ENCODE results near the gene RAP1GAP2. TPM values are rescaled to one million over a fixed set of nuclear protein-coding genes. Genes with fewer than 3 reads are reported as not detected.

The RAP1GAP2 gene
- polyA plus RNA-seq, 1 of the 3 experiments (the other 2 are of a cell fraction), result 22.0 TPM

- no peaks in the 10 kb centered on the region for H3K9me2 ChIP-seq
- H2AFZ ChIP-seq (ENCODE audit: low read depth), result no peak overlapping the region
- H3K27ac ChIP-seq (ENCODE audit: low read depth in 2 of 2, low read length in 1 of 2), result no peak overlapping the region
- WGBS (ENCODE audit: low lambda C conversion rate), result 73% methylated on average over 7 of the region's 7 CpGs
- H3F3A ChIP-seq (replicated peaks; ENCODE audit: insufficient read depth), result no peaks in the 10 kb centered on the region
- no peak overlapping the region for H3K4me3 ChIP-seq (ENCODE audit: low read depth in 2 of 2, low read length in 1 of 2)
- no peak overlapping the region for H3K9ac ChIP-seq
- H3K4me1 ChIP-seq (ENCODE audit: control insufficient read depth in 1 of 2, insufficient read depth in 2 of 2, low read depth in 1 of 2, low read length in 1 of 2), result no peaks in the 10 kb centered on the region
- H3K9me3 ChIP-seq, result no peaks in the 10 kb centered on the region
- CTCF ChIA-PET, result interaction anchor here (1.1 to 1.7 kb wide), 3 partner anchors 37 to 108 kb away, joined by 3 read pairs; no protein-coding TSS in a partner anchor
- H3K4me2 ChIP-seq, result no peak overlapping the region
- TF ChIP-seq GATA2 (CRISPR knock-in tag; IDR thresholded peaks at IDR 0.05), result no peak
- no peak for TF ChIP-seq MXI1 (IDR thresholded peaks at IDR 0.05; ENCODE audit: low read depth, low read length)
- TF ChIP-seq RAD21 (IDR thresholded peaks at IDR 0.05; ENCODE audit: low read length), result no peak
- no peak for TF ChIP-seq MAX (IDR thresholded peaks at IDR 0.05; ENCODE audit: low read depth)
- no peak for TF ChIP-seq TCF12 (IDR thresholded peaks at IDR 0.05)
- no peak for TF ChIP-seq CHD2 (IDR thresholded peaks at IDR 0.05; ENCODE audit: low read length, partially characterized antibody)
- H3K36me3 ChIP-seq (replicated peaks in 1 of 2; ENCODE audit: control insufficient read depth in 1 of 2, insufficient read depth in 2 of 2, low read length in 1 of 2), result no peaks in the 10 kb centered on the region
- H3K27me3 ChIP-seq (ENCODE audit: insufficient read depth), result no peaks in the 10 kb centered on the region
- H4K20me1 ChIP-seq (ENCODE audit: insufficient read depth), result no peaks in the 10 kb centered on the region
- no peaks in the 10 kb centered on the region for H3K79me2 ChIP-seq (ENCODE audit: insufficient read depth)
- DNase-seq, result no peak
- POLR2A ChIA-PET, result no interaction called here
Measured at GRCh38 chr17:2822358-2822757, 26.1 kb downstream of the RAP1GAP2 start.

- H3K9ac ChIP-seq, result no peak overlapping the region
- H2AFZ ChIP-seq (ENCODE audit: low read depth), result no peak overlapping the region
- no peaks in the 10 kb centered on the region for H3K9me2 ChIP-seq
- H3K27me3 ChIP-seq (ENCODE audit: insufficient read depth), result no peaks in the 10 kb centered on the region
- no peak overlapping the region for H3K27ac ChIP-seq (ENCODE audit: low read depth in 2 of 2, low read length in 1 of 2)
- H3F3A ChIP-seq (replicated peaks; ENCODE audit: insufficient read depth), result no peaks in the 10 kb centered on the region
- TF ChIP-seq TEAD4 (IDR thresholded peaks at IDR 0.05; ENCODE audit: borderline replicate concordance, insufficient read depth), result no peak
- TF ChIP-seq EP300 (IDR thresholded peaks at IDR 0.05; ENCODE audit: borderline replicate concordance in 1 of 2, low read depth in 1 of 2, low read length in 1 of 2), result no peak
- no peak for TF ChIP-seq EZH2phosphoT487 (IDR thresholded peaks at IDR 0.05; ENCODE audit: borderline replicate concordance, low read depth)
- TF ChIP-seq USF1 (IDR thresholded peaks at IDR 0.05; ENCODE audit: borderline replicate concordance, low read depth), result no peak
- no peak for TF ChIP-seq ELF1 (IDR thresholded peaks at IDR 0.05)
- TF ChIP-seq MEF2A (IDR thresholded peaks at IDR 0.05; ENCODE audit: borderline replicate concordance, low read depth), result no peak
- TF ChIP-seq IRF3 (IDR thresholded peaks at IDR 0.05; ENCODE audit: low read depth, low read length), result no peak
- no peak for TF ChIP-seq GATA2 (CRISPR knock-in tag; IDR thresholded peaks at IDR 0.05)
- no peak for TF ChIP-seq RXRA (IDR thresholded peaks at IDR 0.05; ENCODE audit: borderline replicate concordance, low read depth)
- no peak for TF ChIP-seq SIN3A (IDR thresholded peaks at IDR 0.05; ENCODE audit: borderline replicate concordance, low read depth, low read length)
- TF ChIP-seq RCOR1 (IDR thresholded peaks at IDR 0.05; ENCODE audit: low read length), result no peak
- TF ChIP-seq TCF12 (IDR thresholded peaks at IDR 0.05), result no peak
- no peak for TF ChIP-seq GABPA (IDR thresholded peaks at IDR 0.05; ENCODE audit: low read depth)
- TF ChIP-seq YY1 (IDR thresholded peaks at IDR 0.05; ENCODE audit: low read depth), result no peak
- TF ChIP-seq POLR2AphosphoS5 (IDR thresholded peaks at IDR 0.05; ENCODE audit: low read depth, low read length), result no peak
- TF ChIP-seq USF2 (IDR thresholded peaks at IDR 0.05; ENCODE audit: borderline replicate concordance, low read depth, low read length), result no peak
- no peak for TF ChIP-seq ZBTB33 (IDR thresholded peaks at IDR 0.05; ENCODE audit: borderline replicate concordance, low read depth)
- TF ChIP-seq SMC3 (IDR thresholded peaks at IDR 0.05; ENCODE audit: low read depth, low read length), result no peak
- DNase-seq, result no peak
- WGBS (ENCODE audit: low lambda C conversion rate), result 84% methylated on average over 15 of the region's 15 CpGs
- H3K4me3 ChIP-seq (ENCODE audit: low read depth in 2 of 2, low read length in 1 of 2), result no peak overlapping the region
- no peaks in the 10 kb centered on the region for H3K36me3 ChIP-seq (replicated peaks in 1 of 2; ENCODE audit: control insufficient read depth in 1 of 2, insufficient read depth in 2 of 2, low read length in 1 of 2)
- CTCF ChIA-PET, result interaction anchor here (0.8 to 1.8 kb wide), 11 partner anchors 11 to 822 kb away, joined by 3 to 9 read pairs (median 4); no protein-coding TSS in a partner anchor
- H3K79me2 ChIP-seq (ENCODE audit: insufficient read depth), result no peaks in the 10 kb centered on the region
- no peak overlapping the region for H3K4me2 ChIP-seq
- no peaks in the 10 kb centered on the region for H4K20me1 ChIP-seq (ENCODE audit: insufficient read depth)
- H3K9me3 ChIP-seq, result no peaks in the 10 kb centered on the region
- POLR2A ChIA-PET, result no interaction called here
- H3K4me1 ChIP-seq (ENCODE audit: control insufficient read depth in 1 of 2, insufficient read depth in 2 of 2, low read depth in 1 of 2, low read length in 1 of 2), result peaks cover 0 to 2% of the 10 kb centered on the region in 2 experiments; a peak in 1 of 4 replicates
Measured at GRCh38 chr17:2825253-2825970, 29.2 kb downstream of the RAP1GAP2 start.

Measured in SK-N-SH (cell line).